K562 (cell line): Measurements from ENCODE around the gene HLA-DMB. TPM values are rescaled to one million over a fixed set of nuclear protein-coding genes. Genes with fewer than 3 reads are reported as not detected.

Source experiments
- ATF1 ChIP-seq, 2 experiments: fragments of 450-650 bp in 1 of 2; IDR thresholded peaks; 2 replicates each; pipeline ENCODE4 v1.6.1; 2016; ENCODE audit warnings: missing compliant biosample characterization in 1 of 2, missing genetic modification characterization in 1 of 2
- CAMTA2 ChIP-seq: fragments of 250-450 bp; sonication (Bioruptor Pico); conservative IDR thresholded peaks from 2 replicates; pipeline ENCODE4 v1.5.1; 2022
- E2F3 ChIP-seq: fragments of 250-450 bp; sonication (Bioruptor Pico); IDR thresholded peaks from 2 replicates; pipeline ENCODE4 v1.4.0; 2020; ENCODE audit warnings: mild to moderate bottlenecking
- FIP1L1 ChIP-seq: fragments of 200-400 bp; formaldehyde crosslinking; IDR thresholded peaks from 2 replicates; pipeline ENCODE4 v1.6.1; 2018; ENCODE audit warnings: mild to moderate bottlenecking, low read depth, low read length; ENCODE audit not compliant: poor library complexity, severe bottlenecking
- HCFC1 ChIP-seq: IDR thresholded peaks from 2 replicates; pipeline ENCODE4 v1.6.1; 2012; ENCODE audit warnings: low read depth, low read length, improper control_type of control experiment
- MAFF ChIP-seq: IDR thresholded peaks from 2 replicates; pipeline ENCODE4 v1.6.1; 2012; ENCODE audit warnings: low read length, improper control_type of control experiment
- PHB2 ChIP-seq: fragments of 450-650 bp; IDR thresholded peaks from 2 replicates; pipeline ENCODE4 v1.6.1; 2017; ENCODE audit warnings: low read depth
- POLR2AphosphoS5 ChIP-seq: IDR thresholded peaks from 2 replicates; pipeline ENCODE4 v1.6.1; 2011; ENCODE audit warnings: mild to moderate bottlenecking, low read depth, low read length, moderate library complexity; ENCODE audit not compliant: control insufficient read depth, insufficient read depth
- RBFOX2 ChIP-seq: fragments of 200-400 bp; formaldehyde crosslinking; IDR thresholded peaks from 2 replicates; pipeline ENCODE4 v1.6.1; 2017; ENCODE audit warnings: low read depth, mild to moderate bottlenecking, low read length, moderate library complexity
- SREBF2 ChIP-seq: sonication (generic); formaldehyde crosslinking; IDR thresholded peaks from 2 replicates; pipeline ENCODE4 v1.4.0; 2020; ENCODE audit warnings: mild to moderate bottlenecking, missing genetic modification reagents
- SUPT5H ChIP-seq: fragments of 450-650 bp; IDR thresholded peaks from 2 replicates; pipeline ENCODE4 v1.6.1; 2016
- TEAD2 ChIP-seq: fragments of 450-650 bp; IDR thresholded peaks from 2 replicates; pipeline ENCODE4 v1.6.1; 2016; ENCODE audit warnings: missing genetic modification characterization, control low read depth, missing compliant biosample characterization
- ZBTB17 ChIP-seq: fragments of 450-650 bp; formaldehyde crosslinking; IDR thresholded peaks from 2 replicates; pipeline ENCODE4 v1.4.0; 2020; ENCODE audit warnings: mild to moderate bottlenecking
- ZNF431 ChIP-seq: sonication (generic); formaldehyde crosslinking; IDR thresholded peaks from 2 replicates; pipeline ENCODE4 v1.8.0; 2022; ENCODE audit warnings: mild to moderate bottlenecking, missing genetic modification reagents
- ZNF780A ChIP-seq: fragments of 250-450 bp; sonication (Bioruptor Pico); IDR thresholded peaks from 2 replicates; pipeline ENCODE4 v1.5.0; 2021; ENCODE audit warnings: mild to moderate bottlenecking
- polyA plus RNA-seq, 8 experiments: library from polyadenylated mRNA; depleted of rRNA in 4 of 8; stranded (reverse) in 5 of 8; unstranded in 3 of 8; fragments of >200 nt; fragmentation: Nextera tagmentation in 2 of 8; fragmentation: Illumina TruSeq in 1 of 8; extraction: Ambion mirVana in 2 of 8; extraction: Trizol in 1 of 8; gene quantifications; 2 replicates each; pipeline versions ENCODE4 v1.2.1 to v1.2.3, GENCODE V29; 2011 to 2014; ENCODE audit warnings: inconsistent platforms in 1 of 8, missing spikeins in 1 of 8
- total RNA-seq, 7 experiments: library from RNA; depleted of rRNA in 6 of 7; stranded (reverse); fragments of >200 nt in 6 of 7; fragmentation: Illumina TruSeq in 2 of 7; extraction: Trizol in 2 of 7; gene quantifications; 2 replicates each; pipeline versions ENCODE4 v1.2.1 to v1.2.3, GENCODE V29; 2011 to 2021; ENCODE audit warnings: low replicate concordance in 1 of 7
- TF ChIP-seq, protein P1 (sequence below), 2 experiments: fragments of 450-650 bp; IDR thresholded peaks; 2 replicates each; pipeline ENCODE4 v1.6.1; 2016; ENCODE audit warnings: mild to moderate bottlenecking in 2 of 2, borderline replicate concordance in 1 of 2, low read depth in 1 of 2, moderate library complexity in 1 of 2
- TF ChIP-seq, protein P2 (sequence below): fragments of 250-450 bp; sonication (Bioruptor Pico); IDR thresholded peaks from 2 replicates; pipeline ENCODE4 v1.9.0; 2021; ENCODE audit warnings: mild to moderate bottlenecking
- TF ChIP-seq, protein P3 (sequence below): fragments of 450-650 bp; formaldehyde crosslinking; IDR thresholded peaks from 2 replicates; pipeline ENCODE4 v1.4.0; 2020; ENCODE audit warnings: mild to moderate bottlenecking, moderate library complexity

Gene HLA-DMB
- total and polyA plus RNA-seq, 9 of the 15 experiments (the other 6 are each of a cell fraction or from before 2014, with no cell fraction given): 0.38 TPM; not detected in 8

DNA sequence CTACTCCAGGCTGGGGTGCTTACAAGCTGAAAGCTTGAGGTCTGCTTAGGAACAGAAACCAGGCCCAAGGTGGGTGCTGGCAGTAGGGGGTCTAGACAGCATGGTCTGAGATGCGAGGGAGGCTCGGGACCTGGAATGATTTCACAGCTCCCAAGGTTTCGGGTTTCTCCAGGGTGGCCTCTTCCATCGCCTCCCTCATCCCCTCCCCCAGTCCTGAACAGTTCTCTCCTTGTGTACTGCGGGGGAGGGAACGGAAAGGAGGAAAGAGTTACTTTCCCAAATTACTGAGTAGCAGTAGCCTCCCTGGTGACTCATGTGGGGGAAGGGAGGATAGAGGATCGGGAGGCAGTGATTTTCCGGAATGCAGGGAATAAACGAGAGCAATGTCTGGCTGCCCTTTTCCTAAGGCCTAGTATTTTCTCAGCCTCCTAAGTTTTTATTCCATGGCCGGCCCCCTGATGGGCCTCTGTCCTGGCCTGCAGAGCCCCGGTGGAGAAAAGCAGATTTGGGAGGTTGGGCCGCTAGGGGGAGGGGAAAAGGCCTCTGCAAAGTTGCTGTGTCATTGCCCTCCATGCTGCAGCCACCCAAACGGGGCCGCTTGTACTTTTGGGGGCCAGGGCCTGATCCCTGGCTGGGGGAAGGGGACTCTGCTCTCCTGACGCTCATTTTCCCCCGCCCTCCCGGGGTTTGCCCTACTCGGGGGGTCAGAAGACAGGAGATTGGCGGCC lies 29.0 kb upstream of the HLA-DMB start (continued):
- TF ChIP-seq FIP1L1 (peak; percentile 8), ATF1 (CRISPR knock-in tag; IDR thresholded peaks at IDR 0.05) (no peak), ATF1 (tag; IDR thresholded peaks at IDR 0.05) (peak; percentile 78), CAMTA2 (CRISPR knock-in tag) (peak; percentile 44; the same call in 1 of the 2 replicates), RBFOX2 (peak; percentile 74), SUPT5H (peak; percentile 68), ZBTB17 (CRISPR knock-in tag) (peak; percentile 83; the same call in 1 of the 2 replicates), POLR2AphosphoS5 (peak; percentile 79), HCFC1 (peak; percentile 41; the same call in 1 of the 2 replicates), TEAD2 (tag) (peak; percentile 10; the same call in 1 of the 2 replicates), ZNF431 (CRISPR knock-in tag) (peak; percentile 9; the same call in 1 of the 2 replicates), E2F3 (CRISPR knock-in tag) (0 out of 2 replicates have a peak, but pooled peaks have one; percentile 13), MAFF (peak; percentile 89), ZNF780A (0 out of 2 replicates have a peak, but pooled peaks have one; percentile 35), PHB2 (peak; percentile 9; the same call in 1 of the 2 replicates), SREBF2 (0 out of 2 replicates have a peak, but pooled peaks have one; percentile 87)
- TF ChIP-seq, protein P1, sequence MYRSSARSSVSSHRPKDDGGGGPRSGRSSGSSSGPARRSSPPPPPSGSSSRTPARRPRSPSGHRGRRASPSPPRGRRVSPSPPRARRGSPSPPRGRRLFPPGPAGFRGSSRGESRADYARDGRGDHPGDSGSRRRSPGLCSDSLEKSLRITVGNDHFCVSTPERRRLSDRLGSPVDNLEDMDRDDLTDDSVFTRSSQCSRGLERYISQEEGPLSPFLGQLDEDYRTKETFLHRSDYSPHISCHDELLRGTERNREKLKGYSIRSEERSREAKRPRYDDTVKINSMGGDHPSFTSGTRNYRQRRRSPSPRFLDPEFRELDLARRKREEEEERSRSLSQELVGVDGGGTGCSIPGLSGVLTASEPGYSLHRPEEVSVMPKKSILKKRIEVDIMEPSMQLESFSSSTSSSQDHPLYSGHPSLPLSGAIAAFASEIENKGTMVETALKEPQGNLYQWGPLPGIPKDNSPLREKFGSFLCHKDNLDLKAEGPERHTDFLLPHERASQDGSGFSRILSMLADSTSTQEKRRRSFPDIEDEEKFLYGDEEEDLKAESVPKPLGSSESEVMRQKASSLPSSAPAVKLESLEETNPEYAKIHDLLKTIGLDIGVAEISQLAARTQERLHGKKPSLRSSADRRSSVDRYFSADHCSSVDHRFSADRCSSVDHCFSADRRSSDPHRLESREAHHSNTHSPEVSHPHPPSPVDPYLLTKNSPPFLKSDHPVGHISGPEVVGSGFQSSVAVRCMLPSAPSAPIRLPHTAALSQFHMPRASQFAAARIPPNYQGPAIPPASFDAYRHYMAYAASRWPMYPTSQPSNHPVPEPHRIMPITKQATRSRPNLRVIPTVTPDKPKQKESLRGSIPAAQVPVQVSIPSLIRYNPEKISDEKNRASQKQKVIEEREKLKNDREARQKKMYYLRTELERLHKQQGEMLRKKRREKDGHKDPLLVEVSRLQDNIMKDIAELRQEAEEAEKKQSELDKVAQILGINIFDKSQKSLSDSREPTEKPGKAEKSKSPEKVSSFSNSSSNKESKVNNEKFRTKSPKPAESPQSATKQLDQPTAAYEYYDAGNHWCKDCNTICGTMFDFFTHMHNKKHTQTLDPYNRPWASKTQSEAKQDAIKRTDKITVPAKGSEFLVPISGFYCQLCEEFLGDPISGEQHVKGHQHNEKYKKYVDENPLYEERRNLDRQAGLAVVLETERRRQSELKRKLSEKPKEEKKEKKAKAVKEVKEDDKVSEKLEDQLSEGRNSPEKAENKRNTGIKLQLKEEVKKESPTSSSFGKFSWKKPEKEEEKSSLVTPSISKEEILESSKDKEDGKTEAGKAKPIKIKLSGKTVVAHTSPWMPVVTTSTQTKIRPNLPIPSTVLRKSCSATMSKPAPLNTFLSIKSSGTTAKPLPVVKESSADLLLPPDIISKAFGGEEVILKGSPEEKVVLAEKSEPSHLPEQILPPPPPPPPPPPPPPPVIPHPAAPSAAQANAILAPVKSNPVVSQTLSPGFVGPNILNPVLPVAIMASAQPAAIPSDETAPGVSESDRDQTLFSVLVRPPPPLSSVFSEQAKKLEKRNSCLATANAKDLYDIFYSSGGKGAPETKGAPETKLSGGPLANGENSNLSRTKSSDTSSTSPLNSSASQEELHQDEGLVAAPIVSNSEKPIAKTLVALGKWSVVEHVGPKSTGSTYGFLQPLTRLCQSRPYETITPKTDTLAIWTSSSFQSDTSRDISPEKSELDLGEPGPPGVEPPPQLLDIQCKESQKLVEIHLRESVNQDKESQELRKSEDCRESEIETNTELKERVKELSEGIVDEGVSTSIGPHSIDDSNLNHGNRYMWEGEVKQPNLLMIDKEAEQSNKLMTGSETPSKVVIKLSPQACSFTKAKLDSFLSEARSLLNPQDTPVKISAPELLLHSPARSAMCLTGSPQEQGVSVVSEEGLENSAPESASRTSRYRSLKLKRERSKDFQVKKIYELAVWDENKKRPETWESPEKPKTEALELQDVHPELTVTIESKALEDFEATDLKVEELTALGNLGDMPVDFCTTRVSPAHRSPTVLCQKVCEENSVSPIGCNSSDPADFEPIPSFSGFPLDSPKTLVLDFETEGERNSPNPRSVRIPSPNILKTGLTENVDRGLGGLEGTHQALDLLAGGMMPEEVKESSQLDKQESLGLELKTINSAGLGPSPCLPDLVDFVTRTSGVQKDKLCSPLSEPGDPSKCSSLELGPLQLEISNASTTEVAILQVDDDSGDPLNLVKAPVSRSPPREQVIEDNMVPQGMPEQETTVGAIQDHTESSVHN (IDR thresholded peaks at IDR 0.05; ENCODE audit: borderline replicate concordance in 1 of 2, low read depth in 1 of 2): peak in 1 of 2 experiments; percentile 85; a peak in 1 of 4 replicates
- TF ChIP-seq, protein P2, sequence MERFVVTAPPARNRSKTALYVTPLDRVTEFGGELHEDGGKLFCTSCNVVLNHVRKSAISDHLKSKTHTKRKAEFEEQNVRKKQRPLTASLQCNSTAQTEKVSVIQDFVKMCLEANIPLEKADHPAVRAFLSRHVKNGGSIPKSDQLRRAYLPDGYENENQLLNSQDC: no peak
- TF ChIP-seq, protein P3, sequence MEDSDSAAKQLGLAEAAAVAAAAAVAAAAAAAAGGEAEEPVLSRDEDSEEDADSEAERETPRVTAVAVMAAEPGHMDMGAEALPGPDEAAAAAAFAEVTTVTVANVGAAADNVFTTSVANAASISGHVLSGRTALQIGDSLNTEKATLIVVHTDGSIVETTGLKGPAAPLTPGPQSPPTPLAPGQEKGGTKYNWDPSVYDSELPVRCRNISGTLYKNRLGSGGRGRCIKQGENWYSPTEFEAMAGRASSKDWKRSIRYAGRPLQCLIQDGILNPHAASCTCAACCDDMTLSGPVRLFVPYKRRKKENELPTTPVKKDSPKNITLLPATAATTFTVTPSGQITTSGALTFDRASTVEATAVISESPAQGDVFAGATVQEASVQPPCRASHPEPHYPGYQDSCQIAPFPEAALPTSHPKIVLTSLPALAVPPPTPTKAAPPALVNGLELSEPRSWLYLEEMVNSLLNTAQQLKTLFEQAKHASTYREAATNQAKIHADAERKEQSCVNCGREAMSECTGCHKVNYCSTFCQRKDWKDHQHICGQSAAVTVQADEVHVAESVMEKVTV: peak; percentile 32; the same call in 1 of the 2 replicates
